ENCODE data around the gene GBX2.

- TF ChIP-seq, protein P1, sequence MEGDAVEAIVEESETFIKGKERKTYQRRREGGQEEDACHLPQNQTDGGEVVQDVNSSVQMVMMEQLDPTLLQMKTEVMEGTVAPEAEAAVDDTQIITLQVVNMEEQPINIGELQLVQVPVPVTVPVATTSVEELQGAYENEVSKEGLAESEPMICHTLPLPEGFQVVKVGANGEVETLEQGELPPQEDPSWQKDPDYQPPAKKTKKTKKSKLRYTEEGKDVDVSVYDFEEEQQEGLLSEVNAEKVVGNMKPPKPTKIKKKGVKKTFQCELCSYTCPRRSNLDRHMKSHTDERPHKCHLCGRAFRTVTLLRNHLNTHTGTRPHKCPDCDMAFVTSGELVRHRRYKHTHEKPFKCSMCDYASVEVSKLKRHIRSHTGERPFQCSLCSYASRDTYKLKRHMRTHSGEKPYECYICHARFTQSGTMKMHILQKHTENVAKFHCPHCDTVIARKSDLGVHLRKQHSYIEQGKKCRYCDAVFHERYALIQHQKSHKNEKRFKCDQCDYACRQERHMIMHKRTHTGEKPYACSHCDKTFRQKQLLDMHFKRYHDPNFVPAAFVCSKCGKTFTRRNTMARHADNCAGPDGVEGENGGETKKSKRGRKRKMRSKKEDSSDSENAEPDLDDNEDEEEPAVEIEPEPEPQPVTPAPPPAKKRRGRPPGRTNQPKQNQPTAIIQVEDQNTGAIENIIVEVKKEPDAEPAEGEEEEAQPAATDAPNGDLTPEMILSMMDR (IDR thresholded peaks at IDR 0.05): no peak
- TF ChIP-seq MAX (CRISPR knock-in tag; IDR thresholded peaks at IDR 0.05) (no peak), GTF2I (CRISPR knock-in tag; conservative IDR thresholded peaks at IDR 0.05) (no peak), FOXP4 (CRISPR knock-in tag; IDR thresholded peaks at IDR 0.05) (no peak), ZNF232 (CRISPR knock-in tag; IDR thresholded peaks at IDR 0.05) (no peak), ZNF416 (CRISPR knock-in tag; IDR thresholded peaks at IDR 0.05) (no peak)
- TF ChIP-seq, protein P2, sequence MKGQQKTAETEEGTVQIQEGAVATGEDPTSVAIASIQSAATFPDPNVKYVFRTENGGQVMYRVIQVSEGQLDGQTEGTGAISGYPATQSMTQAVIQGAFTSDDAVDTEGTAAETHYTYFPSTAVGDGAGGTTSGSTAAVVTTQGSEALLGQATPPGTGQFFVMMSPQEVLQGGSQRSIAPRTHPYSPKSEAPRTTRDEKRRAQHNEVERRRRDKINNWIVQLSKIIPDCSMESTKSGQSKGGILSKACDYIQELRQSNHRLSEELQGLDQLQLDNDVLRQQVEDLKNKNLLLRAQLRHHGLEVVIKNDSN (CRISPR knock-in tag; IDR thresholded peaks at IDR 0.05): no peak
These were observed 49.7 kb upstream of the GBX2 start for GRCh38 chr2:236217926-236218325.

All from WTC11 (cell line).